NOMO-1 treated with DMSO at 0.1 percent for 48 hours (cell line): ENCODE results near the gene F10.
"Not testable (repeated sequence)": the region's sequence is repeated elsewhere in the genome, so short reads cannot be mapped to it uniquely, and the experiment has no call there.

Experiments used
- DNase-seq: peaks from one replicate; lab custom pipeline; 2025; ENCODE audit not compliant: unreplicated experiment; lab: John Stamatoyannopoulos, UW

The F10 gene

DNA sequence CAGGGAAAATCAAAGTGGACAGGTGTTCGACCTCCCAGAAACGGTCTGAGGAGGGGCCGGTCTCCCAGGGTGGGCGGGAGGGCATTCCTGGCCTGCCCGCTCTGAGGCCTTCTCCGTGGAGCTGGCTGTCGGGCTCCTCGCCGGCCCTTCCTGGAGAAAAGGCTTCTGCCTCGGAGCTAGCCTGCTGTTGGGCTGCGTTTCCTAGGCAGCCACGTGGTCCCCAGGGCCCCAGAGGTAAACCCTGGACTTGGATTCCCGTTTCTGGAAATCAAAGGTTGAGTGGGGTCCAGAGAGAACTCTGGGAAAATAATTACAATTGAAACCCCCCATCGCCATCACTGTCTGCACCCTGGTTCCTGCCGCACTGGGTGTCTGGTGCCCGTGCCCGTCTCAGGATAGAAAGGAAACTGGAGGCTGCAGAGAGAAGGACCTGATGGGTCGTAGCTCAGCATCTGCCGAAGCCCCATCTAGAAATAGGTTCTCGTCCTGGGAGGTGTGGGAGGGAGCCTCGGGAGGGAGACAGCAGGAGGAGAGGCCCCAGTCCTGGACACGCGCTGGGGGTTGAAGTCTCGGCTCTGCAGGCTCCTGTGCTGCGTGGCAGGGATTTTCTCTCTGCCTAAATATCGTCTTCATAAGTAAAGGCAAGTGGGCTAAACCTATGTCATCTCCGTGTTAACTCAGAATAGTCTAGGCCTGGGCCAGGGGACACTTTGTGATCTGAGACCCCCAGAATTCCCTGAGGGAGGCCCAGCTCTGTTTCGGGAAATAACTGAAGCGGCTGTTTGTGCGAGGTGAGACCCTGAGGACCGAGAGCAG lies 28.2 kb downstream of the F10 start:
- DNase-seq = no peak

DNA sequence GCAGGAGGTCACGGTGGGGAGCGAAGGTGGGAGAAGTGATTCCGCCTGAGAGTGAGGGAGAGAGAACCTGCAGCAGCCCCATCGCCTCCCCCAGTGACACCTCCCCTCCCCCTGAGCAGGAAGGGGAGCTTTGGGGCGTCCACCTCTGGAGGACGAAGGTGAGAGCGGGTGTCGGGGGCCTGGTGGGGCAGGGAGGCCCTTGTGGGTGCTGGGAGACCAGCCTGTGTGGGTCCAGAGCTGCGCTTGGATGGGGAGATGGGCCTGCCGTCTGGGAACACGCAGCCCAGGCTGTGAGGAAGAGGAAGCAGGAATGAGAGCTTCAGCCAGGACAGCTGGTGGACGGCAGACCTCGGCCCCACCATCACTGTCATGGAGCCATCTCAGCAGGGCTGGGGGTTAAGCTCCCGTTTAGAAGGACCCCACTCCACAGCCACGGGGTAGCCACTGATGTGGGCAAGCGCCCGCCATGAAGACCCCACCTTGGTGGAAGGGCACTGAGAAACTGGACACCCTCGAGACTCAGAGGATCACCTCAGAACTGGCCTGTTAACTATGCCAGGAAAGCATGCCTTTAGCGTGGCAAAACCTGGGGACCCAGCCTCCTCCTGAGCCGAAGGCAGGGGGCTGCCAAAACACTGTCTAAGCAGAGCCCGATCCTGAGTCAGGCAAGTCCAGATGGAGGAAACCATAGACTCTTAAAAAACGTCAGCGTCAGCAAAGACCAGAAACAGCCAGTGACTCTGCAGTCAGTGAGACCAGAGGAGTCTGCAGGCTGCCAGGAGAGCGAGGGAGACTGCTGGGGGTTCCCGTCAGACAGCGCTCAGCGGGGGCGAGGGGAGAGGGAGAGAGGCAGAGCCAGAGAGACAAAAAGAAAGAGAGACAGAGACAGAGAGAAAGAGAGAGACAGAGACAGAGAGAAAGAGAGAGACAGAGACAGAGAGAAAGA lies 29.4 kb downstream of the F10 start:
- no peak for DNase-seq

DNA sequence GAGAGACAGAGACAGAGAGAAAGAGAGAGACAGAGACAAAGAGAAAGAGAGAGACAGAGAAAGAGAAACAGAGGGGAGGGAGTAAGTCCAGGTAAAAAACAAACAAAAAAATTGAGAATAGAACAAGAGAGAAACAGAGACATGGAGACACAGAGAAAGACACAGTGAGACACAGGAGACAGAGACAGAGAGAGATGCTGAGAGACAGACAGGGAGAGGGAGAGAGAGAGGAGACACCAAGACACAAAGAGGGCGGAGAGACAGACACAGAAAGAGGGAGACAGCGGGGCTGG lies 30.0 kb downstream of the F10 start:
- DNase-seq = no peak

DNA sequence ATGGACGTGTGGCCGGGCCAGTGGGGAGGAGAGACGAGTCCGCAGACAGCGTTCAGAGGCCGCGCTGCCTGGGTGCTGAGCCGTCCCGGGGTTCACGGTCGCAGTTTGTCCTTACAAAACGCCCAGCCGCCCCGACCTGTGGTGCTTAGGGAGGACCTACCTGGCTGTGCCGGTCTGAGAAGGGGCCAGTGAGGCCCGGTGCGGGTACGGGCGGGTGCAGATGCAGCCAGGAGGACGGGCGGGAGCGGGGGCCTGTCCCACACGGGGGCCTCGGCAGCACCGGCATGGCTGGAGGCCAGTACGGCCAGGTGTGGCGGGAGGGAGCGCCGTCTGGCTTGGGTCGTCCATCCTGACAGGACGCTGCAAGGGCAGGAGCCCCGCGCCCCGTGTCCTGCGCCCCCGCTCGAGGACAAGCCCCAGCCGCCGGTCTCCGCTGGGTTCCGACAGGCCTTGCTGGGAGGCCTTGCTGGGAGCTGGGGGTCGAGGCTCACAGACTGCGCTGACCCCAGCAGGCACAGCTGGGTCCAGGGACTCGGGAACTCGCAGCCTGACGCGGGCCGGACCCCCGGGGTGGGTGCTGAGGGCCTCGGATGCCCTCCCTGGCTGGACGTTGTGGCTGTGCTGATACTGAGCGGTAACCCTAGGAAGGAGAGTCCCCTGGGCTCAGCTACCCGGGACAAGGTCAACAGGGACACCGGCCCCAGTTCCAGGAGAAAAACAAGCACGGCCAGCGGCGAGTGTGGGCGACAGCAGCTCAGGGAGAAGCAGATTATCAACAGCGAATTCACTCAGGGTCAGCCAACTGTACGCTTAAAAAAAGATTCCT lies 30.6 kb downstream of the F10 start:
- DNase-seq = no peak

DNA sequence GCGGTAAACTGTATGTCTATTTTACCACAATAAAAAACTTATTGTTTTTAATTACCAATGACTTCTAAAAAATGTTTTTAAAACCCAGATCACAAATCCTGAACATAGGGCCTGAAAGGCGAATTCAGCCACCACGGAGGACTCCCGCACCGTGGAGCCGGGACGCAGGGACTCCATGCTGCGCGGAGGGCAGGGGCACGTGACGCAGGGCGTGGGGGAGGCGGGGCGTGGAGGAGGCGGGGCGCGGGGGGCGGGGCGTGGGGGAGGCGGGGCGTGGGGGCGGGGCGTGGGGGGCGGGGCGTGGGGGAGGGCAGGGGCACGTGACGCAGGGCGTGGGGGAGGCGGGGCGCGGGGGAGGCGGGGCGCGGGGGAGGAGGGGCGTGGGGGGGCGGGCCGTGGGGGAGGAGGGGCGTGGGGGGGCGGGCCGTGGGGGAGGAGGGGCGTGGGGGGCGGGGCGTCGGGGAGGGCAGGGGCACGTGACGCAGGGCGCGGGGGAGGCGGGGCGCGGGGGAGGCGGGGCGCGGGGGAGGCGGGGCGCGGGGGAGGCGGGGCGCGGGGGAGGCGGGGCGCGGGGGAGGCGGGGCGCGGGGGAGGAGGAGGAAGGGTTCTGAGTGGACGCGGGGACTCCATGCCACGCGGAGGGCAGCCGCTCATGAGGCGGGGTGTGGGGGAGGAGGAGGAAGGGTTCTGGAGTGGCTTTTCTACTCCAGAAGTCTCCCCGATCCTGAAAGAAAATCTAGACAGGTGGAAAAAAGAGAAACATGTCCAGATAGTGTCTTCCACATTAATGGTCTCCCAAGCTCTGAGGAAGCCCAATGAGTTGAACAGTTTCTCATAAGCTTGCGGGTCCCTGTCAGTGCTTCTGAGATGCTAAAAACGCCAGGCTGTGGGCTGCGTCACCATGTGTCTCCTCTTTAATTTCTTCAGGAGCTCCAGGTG lies 31.5 kb downstream of the F10 start:
- peak; percentile 43 for DNase-seq

DNA sequence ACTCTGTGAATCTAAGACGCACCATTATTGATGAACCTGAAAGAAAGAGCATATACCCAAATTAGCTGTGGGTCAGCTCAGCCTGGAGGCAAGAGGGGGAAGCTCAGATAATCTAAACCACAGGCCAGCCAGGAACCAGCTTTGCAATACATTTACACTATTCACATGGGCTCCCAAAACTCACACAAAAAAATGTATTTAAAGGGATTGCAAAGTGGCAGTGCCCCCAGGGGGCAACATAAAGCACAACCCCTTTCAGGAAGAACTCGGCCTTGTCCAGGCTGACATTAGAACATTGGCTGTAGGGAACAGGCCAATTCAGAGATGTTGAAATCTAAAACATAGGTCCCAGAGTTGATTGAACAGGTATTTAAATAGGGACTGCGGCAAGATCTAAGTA lies 32.6 kb downstream of the F10 start:
- no peak for DNase-seq

DNA sequence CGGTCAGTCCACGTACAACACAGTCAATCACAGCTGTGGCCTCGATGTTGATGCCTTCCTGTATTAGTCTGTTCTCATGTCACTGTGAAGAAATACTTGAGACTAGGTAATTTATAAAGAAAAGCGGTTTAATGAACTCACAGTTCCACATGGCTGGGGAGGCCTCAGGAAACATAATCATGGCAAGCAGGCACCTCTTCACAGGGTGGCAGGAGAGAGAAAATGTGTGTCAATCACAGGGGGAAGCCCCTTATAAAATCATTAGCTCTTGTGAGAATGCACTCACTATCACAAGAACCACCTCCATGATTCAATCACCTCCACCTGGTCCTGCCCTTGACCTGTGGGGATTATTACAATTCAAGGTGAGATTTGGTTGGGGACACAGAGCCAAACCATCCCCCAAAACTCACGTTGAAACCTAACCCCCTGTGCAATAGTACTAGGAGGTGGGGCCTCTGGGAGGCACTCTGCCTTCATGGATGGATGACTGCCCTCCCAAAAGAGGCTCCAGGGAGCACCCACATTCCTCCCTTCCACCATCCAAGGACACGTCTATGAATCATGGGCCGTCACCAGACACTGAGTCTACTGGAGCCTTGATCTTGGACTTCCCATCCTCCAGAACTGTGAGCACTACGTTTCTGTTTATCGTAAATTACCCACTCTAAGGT lies 33.5 kb downstream of the F10 start:
- DNase-seq = no peak

DNA sequence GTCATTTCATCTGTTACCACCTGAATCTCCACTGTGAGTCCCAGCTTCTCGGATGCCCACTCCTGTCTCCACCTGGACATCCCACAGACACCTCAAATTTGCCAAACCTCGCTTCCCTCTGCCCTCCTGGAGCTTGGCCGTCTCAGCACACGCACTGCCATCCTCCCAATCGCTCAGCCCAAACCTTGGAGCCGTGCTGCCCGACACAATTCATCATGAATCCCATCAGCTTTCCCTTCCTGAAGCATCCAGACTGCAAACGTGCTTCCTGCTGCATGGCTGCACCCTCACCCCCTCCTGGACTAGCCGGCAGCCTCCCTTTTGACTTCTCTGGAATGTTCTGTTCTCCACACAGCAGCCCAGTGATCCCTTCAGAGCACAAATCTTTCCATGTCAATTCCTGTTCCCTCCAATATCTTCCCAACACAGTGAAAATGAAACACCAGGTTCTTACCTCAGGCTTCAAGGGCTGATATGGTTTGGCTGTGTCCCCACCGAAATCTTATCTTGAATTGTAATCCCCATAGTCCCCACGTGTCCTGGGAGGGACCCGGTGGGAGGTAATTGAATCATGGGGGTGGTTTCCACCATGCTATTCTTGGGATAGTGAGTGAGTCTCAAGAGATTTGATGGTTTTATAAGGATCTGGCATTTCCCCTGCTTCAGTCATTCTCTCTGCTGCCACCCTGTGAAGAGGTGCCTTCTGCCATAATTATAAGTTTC lies 34.8 kb downstream of the F10 start:
- DNase-seq = no peak

DNA sequence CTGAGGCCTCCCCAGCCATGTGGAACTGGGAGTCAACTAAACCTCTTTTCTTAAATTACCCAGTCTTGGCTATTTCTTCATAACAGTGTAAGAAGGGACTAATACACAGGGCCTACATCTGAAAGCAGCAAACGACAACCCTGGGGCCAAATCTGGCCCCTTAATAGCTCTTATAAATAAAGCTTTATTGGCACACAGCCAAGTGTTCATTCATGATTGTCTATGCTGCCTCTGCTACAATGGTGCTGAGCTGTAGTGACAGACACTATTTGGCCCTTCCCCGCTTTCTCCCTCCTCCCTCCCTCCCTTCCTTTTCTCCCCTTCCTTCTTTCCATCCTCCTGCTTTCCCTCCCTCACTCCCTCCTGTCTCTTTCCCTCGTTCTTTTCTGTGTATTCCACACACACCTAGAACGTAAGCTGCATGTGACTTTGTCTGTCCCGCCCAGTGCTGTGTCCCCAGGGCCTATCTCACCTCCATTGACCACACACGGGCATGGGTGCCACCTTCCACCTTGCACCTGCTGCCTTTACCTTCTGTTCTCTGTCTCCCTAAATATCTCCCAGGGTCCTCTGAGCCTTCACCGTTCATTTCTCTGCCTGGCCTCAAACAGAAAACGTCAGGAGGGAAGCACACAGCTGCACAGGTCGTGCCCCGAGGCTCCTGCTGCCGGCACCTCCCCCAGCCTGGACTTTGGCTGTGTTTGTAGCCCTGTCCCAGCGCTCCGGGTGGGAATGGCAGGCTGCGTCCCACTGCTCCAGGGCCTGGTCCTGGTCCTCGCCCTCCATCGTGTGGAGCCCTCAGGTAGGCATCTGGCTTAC lies 35.5 kb downstream of the F10 start, which contains the start of gene PROZ:
Gene PROZ, plus strand, starts transcription at position 720 of the 819 bp plus-strand sequence. Its CDS starts 13 bp downstream, at position 733.
- DNase-seq = no peak

DNA sequence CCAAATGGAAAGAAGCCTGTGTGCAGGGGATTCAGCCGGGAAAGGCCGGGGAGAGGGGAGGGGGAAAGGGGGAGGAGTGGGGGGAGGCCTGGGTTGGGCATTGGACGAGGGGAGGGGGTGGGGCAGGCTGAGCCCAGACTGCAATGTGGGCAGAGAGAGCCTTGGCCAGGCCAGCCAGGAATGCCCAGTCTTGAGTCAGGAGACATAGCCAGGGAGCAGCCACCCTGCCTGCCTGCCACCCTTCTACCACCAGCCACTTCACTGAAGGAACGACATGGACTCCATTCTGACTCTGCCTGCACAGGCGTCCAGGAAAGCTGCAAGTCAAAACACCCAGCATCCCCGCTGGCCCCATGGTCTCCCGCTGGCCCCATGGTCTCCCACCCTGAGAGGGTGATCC lies 36.3 kb downstream of the F10 start:
- DNase-seq = no peak

DNA sequence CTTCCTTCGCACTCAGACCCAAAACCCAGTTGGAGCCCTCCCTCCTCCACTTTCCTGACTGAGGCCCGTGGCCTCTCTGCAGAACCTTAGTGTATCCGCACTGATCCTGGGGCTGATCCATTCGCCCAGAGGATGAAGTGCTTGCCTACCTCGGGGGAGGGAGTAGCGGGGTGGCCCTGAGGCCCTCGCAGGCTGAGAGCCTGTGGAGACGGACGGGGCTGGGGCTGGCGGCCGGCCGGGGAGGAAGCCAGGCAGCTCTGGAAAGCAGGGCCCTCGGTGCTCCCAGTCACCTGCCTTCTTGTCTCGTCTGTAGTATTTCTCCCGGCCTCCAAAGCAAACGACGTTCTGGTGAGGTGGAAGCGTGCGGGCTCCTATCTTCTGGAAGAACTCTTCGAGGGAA lies 37.1 kb downstream of the F10 start:
- DNase-seq = no peak

DNA sequence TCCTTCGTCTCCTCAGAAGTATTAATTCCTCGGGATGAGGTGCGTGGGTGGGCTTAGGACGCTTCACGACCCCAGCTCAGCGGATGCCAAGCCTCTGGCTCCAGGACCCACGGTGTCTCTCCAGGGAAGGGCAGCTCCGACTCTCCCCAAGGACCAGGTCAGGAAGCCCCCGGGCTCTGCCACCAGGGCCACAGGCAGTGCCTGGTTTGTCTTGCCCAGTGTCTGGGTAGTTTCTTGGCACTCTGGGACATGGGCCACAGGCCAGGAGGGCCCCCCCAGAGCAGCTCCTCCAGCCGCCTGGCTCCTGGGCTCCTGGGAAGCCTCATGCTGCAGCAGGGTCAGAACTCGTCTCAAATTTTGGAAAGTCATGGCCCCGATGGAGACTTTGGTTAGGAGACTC lies 38.4 kb downstream of the F10 start:
- DNase-seq = no peak

DNA sequence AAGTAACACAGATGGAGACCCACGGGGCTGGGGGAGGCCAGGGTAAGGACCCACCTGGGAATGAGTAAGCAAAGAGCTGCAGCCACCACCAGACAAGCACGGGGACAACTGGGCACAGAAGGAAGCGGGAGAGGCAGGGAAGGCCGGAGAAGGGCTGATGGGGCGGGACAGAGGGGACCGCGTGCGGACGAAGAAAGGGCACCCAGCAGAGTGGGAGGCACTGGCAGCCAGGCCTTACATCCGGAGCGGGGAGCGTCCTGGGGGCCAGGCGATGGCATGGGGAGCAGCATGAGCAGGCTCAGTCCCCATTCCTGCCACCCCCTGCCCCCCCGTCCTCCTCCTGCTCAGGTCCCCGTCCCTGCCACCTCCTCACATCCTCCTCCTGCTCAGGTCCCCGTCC lies 38.8 kb downstream of the F10 start:
- no peak for DNase-seq

DNA sequence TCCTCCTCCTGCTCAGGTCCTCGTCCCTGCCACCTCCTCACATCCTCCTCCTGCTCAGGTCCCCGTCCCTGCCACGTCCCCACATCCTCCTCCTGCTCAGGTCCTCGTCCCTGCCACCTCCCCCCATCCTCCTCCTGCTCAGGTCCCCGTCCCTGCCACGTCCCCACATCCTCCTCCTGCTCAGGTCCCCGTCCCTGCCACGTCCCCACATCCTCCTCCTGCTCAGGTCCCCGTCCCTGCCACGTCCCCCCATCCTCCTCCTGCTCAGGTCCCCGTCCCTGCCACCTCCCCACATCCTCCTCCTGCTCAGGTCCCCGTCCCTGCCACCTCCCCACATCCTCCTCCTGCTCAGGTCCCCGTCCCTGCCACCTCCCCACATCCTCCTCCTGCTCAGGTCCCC lies 39.4 kb downstream of the F10 start:
- DNase-seq = not testable (repeated sequence)

DNA sequence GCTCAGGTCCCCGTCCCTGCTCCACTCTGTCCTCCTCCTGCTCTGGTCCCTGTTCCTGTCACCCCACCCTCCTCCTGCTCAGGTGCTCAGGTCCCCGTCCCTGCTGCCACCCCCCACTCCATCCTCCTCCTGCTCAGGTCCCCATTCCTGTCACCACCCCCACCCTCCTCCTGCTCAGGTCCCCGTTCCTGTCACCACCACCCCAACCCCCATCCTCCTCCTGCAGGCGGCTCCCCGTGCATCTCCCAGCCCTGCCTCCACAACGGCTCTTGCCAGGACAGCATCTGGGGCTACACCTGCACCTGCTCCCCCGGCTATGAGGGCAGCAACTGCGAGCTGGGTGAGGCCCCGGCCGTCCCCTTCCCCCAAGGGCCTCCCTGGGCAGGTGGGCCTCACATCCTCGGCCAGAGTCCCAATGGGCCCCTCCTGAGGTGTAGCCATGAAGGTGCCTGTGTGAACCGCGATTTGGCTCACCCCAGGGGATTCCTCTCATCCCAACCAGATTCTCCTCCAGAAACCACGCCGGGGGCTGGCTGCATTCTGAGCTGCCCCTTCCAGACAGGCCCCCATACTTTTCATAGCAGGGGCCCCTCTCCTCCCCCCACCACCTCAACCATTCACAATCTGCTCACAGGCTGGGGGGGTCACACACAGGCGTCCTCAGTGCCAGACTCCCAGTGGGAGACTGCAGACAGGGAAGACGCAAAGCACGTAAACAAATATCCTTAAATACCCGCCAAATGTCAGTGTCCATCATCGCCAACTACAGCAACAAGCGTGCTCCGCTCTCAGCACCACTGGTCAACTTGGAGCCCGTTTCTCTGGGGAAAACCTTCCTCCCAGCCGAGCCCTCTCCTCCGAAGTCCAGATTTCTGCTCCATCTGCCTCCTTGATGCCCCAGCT lies 40.4 kb downstream of the F10 start:
- no peak for DNase-seq

DNA sequence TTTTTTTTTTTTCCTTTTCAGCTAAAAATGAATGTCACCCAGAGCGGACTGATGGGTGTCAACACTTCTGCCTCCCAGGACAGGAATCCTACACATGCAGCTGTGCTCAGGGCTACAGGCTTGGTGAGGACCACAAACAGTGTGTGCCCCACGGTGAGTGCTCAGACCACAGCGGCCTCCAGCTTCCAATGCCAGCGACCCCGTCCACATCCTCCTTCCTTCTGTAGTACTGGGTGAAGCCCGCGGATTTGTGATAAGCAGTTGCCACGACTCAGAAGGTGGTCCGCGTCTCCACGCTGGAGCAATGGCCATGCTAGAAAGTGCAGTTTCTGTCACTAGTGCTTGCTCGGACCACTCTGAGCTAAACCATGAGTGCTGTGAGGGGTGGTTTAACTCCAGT lies 41.9 kb downstream of the F10 start:
- DNase-seq = no peak

DNA sequence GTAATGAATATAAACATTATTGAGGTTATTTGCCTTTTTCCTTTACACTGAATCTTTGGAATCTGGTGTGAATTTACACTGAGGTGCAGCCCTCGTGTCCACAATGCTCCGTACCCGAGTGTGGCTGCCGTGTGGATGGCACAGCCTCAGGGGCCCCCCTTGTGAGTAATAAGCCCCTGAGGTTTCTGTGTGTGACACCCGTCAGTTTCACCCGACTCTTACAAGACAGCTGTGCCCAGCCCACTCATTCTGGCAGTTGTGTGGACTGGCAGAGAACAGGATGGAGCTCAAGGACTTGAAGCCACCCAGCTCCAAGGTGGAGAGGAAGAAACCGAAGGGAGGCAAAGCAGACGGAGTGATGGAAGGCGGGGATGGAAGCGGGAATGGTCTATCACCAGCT lies 43.7 kb downstream of the F10 start:
- DNase-seq = no peak
